ENCODE data around the gene PHKB.

PHKB gene

GRCh38 chr16:47574091-47575054 lies 113.2 kb downstream of the PHKB start:
- no peak for DNase-seq

- DNase-seq, result no peak
Measured at GRCh38 chr16:47577029-47577428, 115.9 kb downstream of the PHKB start.

- no peak for DNase-seq
Measured at GRCh38 chr16:47578033-47578432, 116.9 kb downstream of the PHKB start.

GRCh38 chr16:47578573-47578972 lies 117.4 kb downstream of the PHKB start:
- no peak for DNase-seq

GRCh38 chr16:47581114-47581513 lies 120.0 kb downstream of the PHKB start:
- no peak for DNase-seq

GRCh38 chr16:47584464-47585225 lies 123.5 kb downstream of the PHKB start:
- DNase-seq, result no peak

- no peak for DNase-seq
Measured at GRCh38 chr16:47586121-47586520, 125.0 kb downstream of the PHKB start.

DNA sequence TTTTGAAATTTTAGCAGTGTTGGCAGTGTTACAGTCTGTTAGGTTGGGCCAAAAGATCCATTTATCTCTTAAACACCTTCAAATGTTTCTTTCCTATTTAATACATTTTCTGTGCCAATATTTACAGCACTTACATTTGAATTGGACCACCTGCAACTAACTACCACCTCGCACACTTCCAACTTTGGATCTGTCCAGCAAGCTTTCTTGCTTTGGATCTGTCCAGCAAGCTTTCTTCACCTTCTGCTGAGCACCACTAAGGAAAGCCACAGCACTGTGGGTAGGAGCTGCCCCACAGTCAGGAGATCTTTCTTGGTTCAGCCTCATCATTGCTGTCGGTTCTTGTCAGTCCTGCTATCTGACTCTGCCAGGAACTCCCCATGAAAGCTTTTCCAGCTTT lies 129.3 kb downstream of the PHKB start:
- no peak for DNase-seq

GRCh38 chr16:47592232-47592631 lies 131.1 kb downstream of the PHKB start:
- no peak for DNase-seq

- no peak for DNase-seq
Measured at GRCh38 chr16:47599512-47599911, 138.4 kb downstream of the PHKB start.

DNA sequence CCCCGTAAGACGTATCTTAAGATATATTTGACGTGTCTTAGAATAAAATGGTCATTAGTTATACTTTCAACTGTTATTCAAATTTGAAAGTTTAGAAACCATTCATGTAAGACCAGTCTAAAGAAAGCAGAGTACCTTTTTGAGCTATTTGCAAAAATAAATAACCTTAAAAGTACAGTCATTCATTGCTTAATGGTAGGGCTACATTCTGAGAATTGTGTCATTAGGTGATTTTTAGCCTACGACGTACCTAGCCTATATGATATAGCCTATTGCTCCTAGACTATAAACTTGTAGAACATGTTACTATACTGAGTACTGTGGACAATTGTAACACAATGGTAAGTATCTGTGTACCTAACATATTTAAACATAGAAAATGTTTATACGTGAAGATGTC lies 139.2 kb downstream of the PHKB start:
- DNase-seq, result no peak

DNA sequence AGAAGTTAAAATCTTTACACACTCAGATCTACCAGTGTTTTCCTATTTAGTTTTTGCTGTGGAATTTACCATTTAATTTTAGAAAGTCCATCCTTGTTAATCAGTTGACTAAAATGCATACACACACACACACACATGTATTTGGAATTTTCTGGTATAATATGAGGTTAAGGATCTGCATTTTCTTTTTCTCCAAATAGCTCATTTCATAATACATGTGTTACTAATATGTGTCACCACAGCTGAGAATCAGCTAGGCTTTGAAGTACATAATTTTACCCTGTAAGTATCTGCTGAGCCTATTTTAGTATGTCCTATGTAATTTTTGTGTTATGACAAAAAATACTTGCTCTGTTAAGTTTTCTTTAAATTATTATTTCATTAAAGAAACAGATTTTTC lies 143.2 kb downstream of the PHKB start:
- no peak for DNase-seq

GRCh38 chr16:47611042-47611441 lies 149.9 kb downstream of the PHKB start:
- DNase-seq, result no peak

DNA sequence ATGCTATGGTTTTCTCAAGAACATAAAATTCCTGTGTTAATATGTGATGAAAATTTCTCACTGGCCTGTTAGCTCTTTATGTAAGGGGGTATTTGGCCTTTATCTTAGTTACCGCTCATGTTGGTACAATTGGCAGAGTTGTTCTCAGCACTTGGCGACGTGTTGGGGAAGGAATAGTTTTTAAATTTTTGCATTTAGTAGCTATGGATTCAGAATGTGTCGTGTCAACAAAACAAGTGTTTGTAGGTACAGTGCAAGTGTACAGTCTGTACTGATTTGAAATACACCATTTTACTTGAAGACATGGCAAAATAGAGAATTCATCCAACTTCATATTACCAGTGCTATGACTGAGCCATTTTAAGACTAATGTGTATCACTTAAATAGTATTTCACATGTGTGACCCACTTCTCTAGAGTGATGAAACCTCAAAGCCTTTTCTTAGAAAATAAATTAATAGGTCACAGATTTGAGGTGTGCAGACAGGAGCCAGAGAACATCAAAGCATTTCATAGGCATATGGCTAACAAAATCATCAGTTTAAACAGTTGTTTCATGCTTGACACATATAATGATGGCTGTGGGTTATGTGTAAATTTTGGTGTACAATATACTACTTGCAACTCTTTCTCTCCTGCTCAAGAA lies 150.8 kb downstream of the PHKB start:
- DNase-seq, result no peak

GRCh38 chr16:47612711-47613110 lies 151.6 kb downstream of the PHKB start:
- DNase-seq, result no peak

- DNase-seq, result no peak
Measured at GRCh38 chr16:47613251-47613650, 152.1 kb downstream of the PHKB start.

DNA sequence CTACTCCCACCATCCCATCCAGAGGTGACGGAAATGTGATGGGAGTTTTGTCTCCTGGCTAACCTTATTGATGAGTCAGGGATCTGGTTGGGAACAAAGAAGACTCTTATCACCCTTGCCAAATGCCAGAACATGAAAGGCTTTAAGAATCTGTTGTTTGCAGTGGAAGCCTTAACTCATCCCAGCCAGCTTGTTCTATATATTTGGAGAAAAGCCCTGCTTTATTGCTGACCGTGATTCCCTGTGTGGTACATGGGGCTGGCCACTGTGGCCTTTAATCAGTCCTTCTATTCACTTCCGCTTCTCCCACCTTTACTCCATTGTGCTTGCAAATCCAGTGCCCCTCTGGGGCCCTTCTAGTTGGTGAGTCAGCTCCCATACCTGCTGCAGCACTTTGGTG lies 156.6 kb downstream of the PHKB start:
- no peak for DNase-seq

DNA sequence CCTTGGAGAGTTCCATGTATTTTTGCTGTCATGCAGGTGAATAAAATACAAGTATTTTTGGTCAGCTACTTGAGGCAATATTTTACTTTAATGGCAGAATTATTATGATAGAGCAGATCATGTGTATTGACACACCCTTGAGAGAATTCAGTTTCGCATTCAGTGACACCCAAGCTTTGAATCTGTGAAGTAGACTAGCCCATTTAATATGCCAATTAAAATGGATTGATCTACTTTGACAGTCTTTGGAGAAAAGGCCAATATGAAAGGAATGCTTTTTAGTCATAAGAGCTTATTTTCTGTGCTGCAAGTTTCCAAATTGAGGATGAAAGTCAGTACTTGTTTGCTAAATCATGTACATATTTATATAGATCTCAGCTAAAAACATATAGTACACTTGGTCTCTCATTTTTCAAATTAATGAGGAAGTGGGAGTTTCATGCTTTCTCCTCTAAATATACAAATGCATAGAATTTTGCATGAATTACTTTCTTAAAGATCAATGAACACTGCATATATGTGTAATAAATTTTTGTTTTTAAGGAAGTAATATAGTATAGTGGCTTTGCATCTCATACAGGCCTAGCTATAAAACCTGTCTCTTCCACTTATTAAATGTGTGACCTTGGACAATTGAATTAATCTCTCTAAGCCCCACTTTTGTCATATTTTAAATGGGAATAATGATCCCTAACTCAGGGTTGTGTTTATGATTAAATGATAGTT lies 161.5 kb downstream of the PHKB start:
- DNase-seq, result no peak

DNA sequence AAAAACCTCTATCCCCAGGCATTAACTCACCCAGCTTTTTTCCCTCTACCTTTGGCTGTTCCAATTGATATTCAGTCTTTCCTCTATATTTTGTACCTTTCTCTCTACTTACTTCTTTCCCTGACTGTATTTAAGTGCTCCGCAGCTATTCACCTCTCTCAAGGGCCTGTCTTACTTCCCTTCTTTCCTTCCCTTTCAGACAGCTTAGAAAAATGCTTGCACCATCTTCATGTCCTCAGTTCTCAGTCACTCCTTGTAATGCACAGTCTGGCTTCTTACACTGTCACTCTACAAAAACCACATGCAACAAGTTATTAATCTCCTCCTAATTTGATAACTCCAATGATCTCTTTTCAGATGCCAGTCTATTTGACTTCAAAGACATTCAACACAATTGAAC lies 163.4 kb downstream of the PHKB start:
- DNase-seq, result no peak

GRCh38 chr16:47625115-47625567 lies 164.0 kb downstream of the PHKB start:
- DNase-seq, result no peak

DNA sequence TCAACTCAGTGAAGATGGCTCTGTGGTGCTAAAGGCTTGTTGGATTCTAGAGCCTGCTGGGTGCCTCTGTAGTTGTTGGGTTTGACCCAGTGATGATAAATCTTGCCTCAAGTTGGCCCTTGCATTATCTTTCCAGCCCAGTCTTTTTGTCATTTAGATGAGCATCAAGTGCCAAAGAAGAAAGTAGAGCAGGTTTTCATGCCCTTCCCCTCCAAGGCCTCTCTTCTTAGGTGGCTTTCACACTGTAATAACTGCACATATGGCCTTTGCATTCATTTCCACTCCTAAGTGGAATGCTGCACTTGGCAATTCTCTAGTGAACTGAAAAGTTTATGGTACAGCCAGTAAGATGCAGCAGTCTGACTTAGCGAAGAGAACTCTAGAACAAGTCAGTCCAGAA lies 165.1 kb downstream of the PHKB start:
- DNase-seq, result no peak

- DNase-seq, result no peak
Measured at GRCh38 chr16:47627085-47627639, 166.0 kb downstream of the PHKB start.
